HG03097 (cell line): ENCODE data around the gene FGR.

ENCODE experiments used
- ATAC-seq: cut with Tn5 transposase; IDR thresholded peaks from one replicate; pipeline ENCODE4 v1.9.1; 2021; ENCODE audit not compliant: unreplicated experiment, low FRiP score

The FGR gene

GRCh38 chr1:27590917-27591508, 44.0 kb downstream of the FGR start:
- ATAC-seq, result no peak

DNA sequence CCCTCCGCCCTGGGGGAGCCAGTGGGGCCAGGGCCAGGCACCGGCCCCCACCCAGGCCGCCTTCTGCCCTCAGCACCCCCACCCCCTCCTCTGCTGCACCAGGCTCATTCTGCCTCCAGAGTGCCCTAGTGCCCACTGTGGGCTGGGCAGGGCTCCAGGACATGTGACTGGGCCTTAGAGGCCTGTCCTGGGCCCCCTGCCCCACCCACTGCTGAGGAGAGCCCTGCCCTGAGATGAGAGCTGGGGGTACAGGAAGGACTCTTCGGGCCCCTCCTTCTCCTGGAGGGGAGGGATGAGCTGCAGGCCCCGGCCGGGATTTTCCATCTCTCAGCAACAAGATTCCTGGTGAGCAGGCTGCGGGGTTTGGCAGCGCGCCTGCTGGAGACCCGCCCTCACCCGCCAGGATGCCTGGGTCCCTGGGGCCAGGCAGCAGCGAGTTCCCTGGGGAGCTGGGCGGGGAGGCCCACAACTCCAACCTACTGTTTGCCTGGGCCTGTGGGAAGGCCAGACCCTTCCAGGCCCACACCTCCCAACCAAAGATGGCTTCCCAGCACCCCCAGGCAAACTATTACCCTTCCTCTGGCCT, 45.1 kb downstream of the FGR start:
- no peak for ATAC-seq

GRCh38 chr1:27589441-27589840, 45.5 kb downstream of the FGR start:
- ATAC-seq, result no peak

DNA sequence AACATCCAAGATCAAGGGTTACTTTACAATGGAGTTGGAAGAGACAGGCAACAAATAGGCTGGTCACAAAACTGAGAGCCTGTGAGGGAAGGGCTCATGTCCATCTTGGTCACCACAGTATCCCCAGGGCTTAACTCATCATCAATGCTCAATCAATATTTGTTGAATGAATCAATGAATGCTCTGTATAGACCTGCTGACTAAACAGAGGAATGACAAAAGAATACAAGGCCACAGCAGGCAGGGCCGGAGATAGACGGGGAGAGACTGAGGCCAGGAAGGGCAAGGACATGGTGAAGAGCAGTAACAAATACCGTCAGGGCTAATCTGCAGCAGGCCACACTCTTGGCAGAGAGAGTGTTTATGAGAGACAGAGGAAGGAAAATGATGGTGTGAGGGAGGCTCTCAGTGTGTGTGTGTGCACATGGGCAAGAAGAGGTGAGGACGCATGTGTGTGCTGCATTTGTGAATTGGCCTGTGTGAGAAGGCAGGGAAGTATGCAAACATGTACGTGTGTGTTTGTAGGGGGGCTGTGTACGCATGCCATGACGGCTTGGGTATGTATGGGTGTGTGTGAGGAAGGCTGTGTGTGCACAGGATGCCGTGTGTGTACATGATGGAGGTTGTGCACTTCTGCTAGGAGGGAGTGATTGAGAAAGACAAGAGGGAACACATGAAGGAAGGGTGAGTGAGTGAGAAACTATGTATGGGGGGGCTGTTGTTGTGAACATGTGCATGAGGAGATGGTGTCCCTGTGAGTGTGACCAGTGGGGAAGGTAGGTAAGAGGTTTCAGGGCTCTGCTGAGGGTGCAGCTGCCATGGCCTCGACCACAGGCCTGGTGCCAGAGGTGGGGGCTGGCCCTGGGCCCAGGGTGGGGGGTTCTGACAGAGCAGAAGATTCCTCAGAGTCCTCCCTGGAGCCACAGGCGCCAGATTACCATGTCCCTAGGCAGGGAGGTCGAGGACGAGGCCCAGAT, 46.4 kb downstream of the FGR start:
- no peak for ATAC-seq

DNA sequence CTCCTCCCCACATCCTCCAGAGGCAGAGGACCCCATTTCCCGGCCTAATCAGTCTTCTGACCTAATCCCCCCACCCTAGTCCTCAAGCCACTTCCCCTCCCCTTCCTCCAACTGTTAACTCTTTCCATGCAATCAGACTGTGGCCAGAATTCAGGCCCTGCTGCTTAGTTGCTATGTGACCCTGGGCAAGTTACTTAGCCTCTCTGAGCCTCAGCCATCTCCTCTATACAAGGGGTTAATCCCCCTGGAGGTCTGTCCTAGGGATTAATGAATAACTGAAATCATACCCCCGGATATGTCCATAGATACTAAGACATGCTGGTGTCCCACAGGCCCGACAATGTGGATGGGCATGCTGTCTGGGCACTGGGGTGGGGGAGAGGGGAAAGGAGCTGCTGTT, 49.3 kb downstream of the FGR start:
- no peak for ATAC-seq

- ATAC-seq, result no peak
Observed at GRCh38 chr1:27584453-27584852, 50.5 kb downstream of the FGR start.

- ATAC-seq, result no peak
Observed at GRCh38 chr1:27583479-27583878, 51.5 kb downstream of the FGR start.

- ATAC-seq, result no peak
Observed at GRCh38 chr1:27581823-27582243, 53.2 kb downstream of the FGR start.

GRCh38 chr1:27577504-27578188, 57.3 kb downstream of the FGR start:
- ATAC-seq, result no peak

- ATAC-seq, result no peak
Observed at GRCh38 chr1:27576806-27577227, 58.2 kb downstream of the FGR start.

GRCh38 chr1:27575840-27576331, 59.1 kb downstream of the FGR start:
- no peak for ATAC-seq

- ATAC-seq, result no peak
Observed at GRCh38 chr1:27574871-27575831, 59.8 kb downstream of the FGR start.

DNA sequence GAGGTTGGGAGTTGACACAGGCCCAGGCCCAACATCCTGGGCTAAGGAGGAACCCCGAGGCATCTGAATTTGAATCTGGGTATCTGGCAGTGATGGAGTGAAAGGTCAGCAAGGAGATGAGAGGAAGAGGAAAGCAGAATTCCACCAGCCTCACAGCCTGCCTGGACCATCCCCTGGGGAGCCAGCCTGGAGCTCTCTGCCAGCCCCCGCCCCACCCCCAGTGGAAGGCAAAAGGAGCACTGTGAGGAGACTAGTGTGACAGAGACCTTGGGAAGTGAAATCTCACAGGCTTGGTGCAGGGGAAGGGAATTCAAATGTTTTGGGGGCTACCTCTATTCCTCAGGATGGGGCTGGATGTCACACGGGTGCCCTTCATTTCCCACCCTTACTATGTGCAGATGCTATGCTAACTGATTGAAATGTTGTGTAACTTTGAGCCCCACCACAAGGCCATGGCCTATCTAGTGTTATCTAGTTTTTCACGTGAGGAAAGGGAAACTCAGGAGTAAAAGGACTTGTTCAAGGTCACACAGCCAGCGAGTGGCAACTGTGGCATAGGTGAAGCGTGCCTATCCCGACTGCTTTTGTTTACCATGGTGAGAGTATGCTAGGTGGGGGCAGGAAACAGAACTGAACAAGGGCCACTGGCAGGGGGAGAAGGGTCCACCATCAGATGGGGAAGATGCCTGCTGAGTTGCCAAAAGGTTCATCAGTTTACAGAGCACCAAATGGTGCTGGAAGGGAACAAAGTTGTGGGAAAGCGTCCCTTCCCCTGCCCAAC, 60.8 kb downstream of the FGR start:
- ATAC-seq, result no peak

DNA sequence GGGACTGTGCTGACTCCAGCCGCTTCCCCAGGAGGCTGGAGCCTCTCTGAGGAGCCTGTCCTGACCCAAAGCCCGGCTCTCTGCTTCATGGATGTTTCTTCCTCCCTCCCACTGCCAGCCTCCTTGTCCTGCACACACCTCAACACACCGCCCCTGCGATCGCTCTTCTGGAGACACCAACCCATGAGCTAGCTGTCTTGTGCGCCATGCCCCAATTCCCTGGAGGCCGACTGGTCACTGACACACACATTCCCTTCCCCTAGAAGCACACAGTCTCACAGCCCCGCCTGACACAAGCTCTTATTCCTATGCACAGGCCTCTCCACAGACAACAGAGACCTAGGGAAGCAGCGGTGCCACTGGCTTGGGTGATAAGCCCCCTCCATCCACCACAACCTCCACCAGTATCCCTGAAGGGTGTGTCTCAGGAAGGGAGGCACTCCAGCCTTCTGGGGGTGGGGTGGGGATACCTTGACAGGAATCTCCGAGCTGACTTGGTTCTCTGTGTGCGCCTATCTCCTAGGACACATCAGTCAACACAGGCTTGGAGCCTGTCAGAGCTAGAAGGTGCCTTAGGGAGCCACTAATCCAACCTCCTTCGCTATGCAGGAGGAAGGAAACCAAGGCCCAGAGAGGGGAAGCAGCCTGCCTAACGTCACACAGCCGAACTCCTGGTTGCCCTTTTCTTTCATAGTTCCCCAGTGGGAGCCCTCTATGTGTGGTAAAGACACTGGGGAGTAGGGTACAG, 62.1 kb downstream of the FGR start:
- ATAC-seq, result no peak

GRCh38 chr1:27572019-27572678, 62.8 kb downstream of the FGR start:
- no peak for ATAC-seq

- no peak for ATAC-seq
Observed at GRCh38 chr1:27571439-27572018, 63.5 kb downstream of the FGR start.

DNA sequence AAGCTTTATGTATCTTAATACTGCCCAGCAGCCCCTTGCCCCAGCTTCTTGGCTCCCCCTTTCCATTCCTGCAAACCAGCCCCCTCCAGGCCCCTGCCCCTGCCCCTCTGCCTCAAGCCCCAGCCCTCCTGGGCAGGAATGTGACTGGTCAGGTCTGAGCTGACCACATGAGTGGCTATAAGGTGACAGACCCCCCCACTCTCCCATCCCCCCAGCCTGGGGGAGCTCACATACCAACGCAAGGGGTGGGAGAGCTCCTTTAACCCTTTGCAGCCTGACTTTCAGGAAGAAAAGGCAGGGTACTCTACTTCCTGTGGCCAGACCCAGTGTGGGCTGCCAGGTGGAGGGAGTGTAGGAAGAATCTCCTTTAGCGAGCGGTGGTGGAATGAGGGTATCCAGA, 64.2 kb downstream of the FGR start:
- ATAC-seq, result no peak
